K562 (cell line): ENCODE data around the gene MCM7. TPM values are rescaled to one million over a fixed set of nuclear protein-coding genes. Genes with fewer than 3 reads are reported as not detected.

ENCODE experiments used
- BDP1 ChIP-seq: IDR thresholded peaks from 3 replicates; pipeline ENCODE4 v1.6.1; 2011; ENCODE audit not compliant: insufficient read length, insufficient read depth
- ELK3 ChIP-seq: fragments of 450-650 bp; formaldehyde crosslinking; IDR thresholded peaks from 2 replicates; pipeline ENCODE4 v1.4.0; 2020; ENCODE audit warnings: mild to moderate bottlenecking
- FOXP4 ChIP-seq: sonication (generic); formaldehyde crosslinking; IDR thresholded peaks from 2 replicates; pipeline ENCODE4 v1.8.0; 2022; ENCODE audit warnings: mild to moderate bottlenecking, missing genetic modification reagents, borderline replicate concordance
- GTF2B ChIP-seq: IDR thresholded peaks from 2 replicates; pipeline ENCODE4 v1.6.1; 2011; ENCODE audit not compliant: insufficient read length; ENCODE audit errors: extremely low read depth
- JUNB ChIP-seq: fragments of 450-650 bp; formaldehyde crosslinking; conservative IDR thresholded peaks from 2 replicates; pipeline ENCODE4 v1.4.0; 2020; ENCODE audit warnings: mild to moderate bottlenecking
- NCOA1 ChIP-seq: fragments of 450-650 bp; IDR thresholded peaks from 2 replicates; pipeline ENCODE4 v1.6.1; 2016; ENCODE audit warnings: low read depth
- PATZ1 ChIP-seq: fragments of 250-450 bp; sonication (Bioruptor Pico); IDR thresholded peaks from 2 replicates; pipeline ENCODE4 v1.5.0; 2020; ENCODE audit warnings: mild to moderate bottlenecking, borderline replicate concordance
- PKNOX1 ChIP-seq: fragments of 450-650 bp; IDR thresholded peaks from 2 replicates; pipeline ENCODE4 v1.6.1; 2016
- STAT5A ChIP-seq: IDR thresholded peaks from 2 replicates; pipeline ENCODE4 v1.6.1; 2012; ENCODE audit warnings: low read length, inconsistent platforms, borderline replicate concordance
- ZBTB33 ChIP-seq: sonication (generic); formaldehyde crosslinking; IDR thresholded peaks from 2 replicates; pipeline ENCODE4 v1.8.1; 2023; ENCODE audit warnings: mild to moderate bottlenecking, missing genetic modification reagents
- ZNF436 ChIP-seq: fragments of 250-450, 450-650 bp; sonication (Bioruptor Pico); formaldehyde crosslinking; IDR thresholded peaks from 2 replicates; pipeline ENCODE4 v1.7.0; 2020; ENCODE audit warnings: mild to moderate bottlenecking
- ZNF512 ChIP-seq: IDR thresholded peaks from 2 replicates; pipeline ENCODE4 v1.6.1; 2016; ENCODE audit warnings: missing genetic modification characterization, missing compliant biosample characterization
- polyA plus RNA-seq, 8 experiments: library from polyadenylated mRNA; depleted of rRNA in 4 of 8; stranded (reverse) in 5 of 8; unstranded in 3 of 8; fragments of >200 nt; fragmentation: Nextera tagmentation in 2 of 8; fragmentation: Illumina TruSeq in 1 of 8; extraction: Ambion mirVana in 2 of 8; extraction: Trizol in 1 of 8; gene quantifications; 2 replicates each; pipeline versions ENCODE4 v1.2.1 to v1.2.3, GENCODE V29; 2011 to 2014; ENCODE audit warnings: inconsistent platforms in 1 of 8, missing spikeins in 1 of 8
- total RNA-seq, 7 experiments: library from RNA; depleted of rRNA in 6 of 7; stranded (reverse); fragments of >200 nt in 6 of 7; fragmentation: Illumina TruSeq in 2 of 7; extraction: Trizol in 2 of 7; gene quantifications; 2 replicates each; pipeline versions ENCODE4 v1.2.1 to v1.2.3, GENCODE V29; 2011 to 2021; ENCODE audit warnings: low replicate concordance in 1 of 7

MCM7 gene
- total and polyA plus RNA-seq, 9 of the 15 experiments (the other 6 are each of a cell fraction or from before 2014, with no cell fraction given): 329 to 856 (median 437) TPM

GRCh38 chr7:100091411-100092181, 9.6 kb downstream of the MCM7 start (continued):
- TF ChIP-seq FOXP4 (CRISPR knock-in tag): no peak
- TF ChIP-seq JUNB (CRISPR knock-in tag): no peak
- TF ChIP-seq ZNF436 (CRISPR knock-in tag): no peak
- no peak for TF ChIP-seq PATZ1
- TF ChIP-seq ZNF512 (tag): no peak
- peak; percentile 39; the same call in 1 of the 2 replicates for TF ChIP-seq ZBTB33 (CRISPR knock-in tag)
- no peak for TF ChIP-seq NCOA1
- no peak for TF ChIP-seq BDP1
- no peak; the same call in 1 of the 2 replicates for TF ChIP-seq STAT5A
- TF ChIP-seq ELK3 (CRISPR knock-in tag): no peak
- 0 out of 2 replicates have a peak, but pooled peaks have one; percentile 49 for TF ChIP-seq PKNOX1
- no peak for TF ChIP-seq GTF2B
